Ascending aorta (tissue), 2 donors: Measurements from ENCODE around the gene ZBED6. TPM values are rescaled to one million over a fixed set of nuclear protein-coding genes. Genes with fewer than 3 reads are reported as not detected.

Experiments used
- DNase-seq, 2 donors: peaks; one replicate each; pipeline ENCODE4 v3.0.0-alpha.2; 2019; ENCODE audit warnings: low spot score in 2 of 2
- H3K27ac ChIP-seq, 2 donors: fragments of 200-600 bp; sonication (generic); one replicate each; pipeline ENCODE4 v1.5.1; 2016 to 2017; ENCODE audit warnings: mild to moderate bottlenecking in 1 of 2
- H3K27me3 ChIP-seq: fragments of 200-600 bp; sonication (generic); one replicate; pipeline ENCODE4 v1.5.1; 2017
- H3K36me3 ChIP-seq, 2 donors: fragments of 200-600 bp; sonication (generic); one replicate each; pipeline ENCODE4 v1.5.1; 2016
- H3K4me1 ChIP-seq, 2 donors: fragments of 200-600 bp; sonication (generic); one replicate each; pipeline ENCODE4 v1.5.1; 2016 to 2017; ENCODE audit warnings: mild to moderate bottlenecking in 1 of 2
- H3K4me3 ChIP-seq, 2 donors: fragments of 200-600 bp; sonication (generic); one replicate each; pipeline ENCODE4 v1.5.1; 2016 to 2017; ENCODE audit warnings: mild to moderate bottlenecking in 1 of 2
- H3K9me3 ChIP-seq, 2 donors: fragments of 200-600 bp; sonication (generic); one replicate each; pipeline ENCODE4 v1.5.1; 2016
- intact Hi-C: fragments of 100-400 bp; cut with DNase I; formaldehyde crosslinking; loops from one replicate; pipeline ENCODE4 v1.15.1; 2023
- total RNA-seq: library from RNA; depleted of rRNA; stranded (reverse); fragments of >200 nt; gene quantifications from one replicate; pipeline ENCODE4 v1.1.0, GENCODE V29; 2016
- TF ChIP-seq, protein P1 (sequence below), 3 experiments: fragments of 200-600 bp in 2 of 3; fragments of 450-650 bp in 1 of 3; sonication (generic) in 2 of 3; IDR thresholded peaks; one replicate each; pipeline ENCODE4 v1.5.1; 2016 to 2019; ENCODE audit warnings: antibody characterized with exemption in 3 of 3, mild to moderate bottlenecking in 1 of 3, moderate library complexity in 1 of 3

Gene ZBED6
- total RNA-seq, 1 donor from 2014 or later = 1.5 TPM

DNA sequence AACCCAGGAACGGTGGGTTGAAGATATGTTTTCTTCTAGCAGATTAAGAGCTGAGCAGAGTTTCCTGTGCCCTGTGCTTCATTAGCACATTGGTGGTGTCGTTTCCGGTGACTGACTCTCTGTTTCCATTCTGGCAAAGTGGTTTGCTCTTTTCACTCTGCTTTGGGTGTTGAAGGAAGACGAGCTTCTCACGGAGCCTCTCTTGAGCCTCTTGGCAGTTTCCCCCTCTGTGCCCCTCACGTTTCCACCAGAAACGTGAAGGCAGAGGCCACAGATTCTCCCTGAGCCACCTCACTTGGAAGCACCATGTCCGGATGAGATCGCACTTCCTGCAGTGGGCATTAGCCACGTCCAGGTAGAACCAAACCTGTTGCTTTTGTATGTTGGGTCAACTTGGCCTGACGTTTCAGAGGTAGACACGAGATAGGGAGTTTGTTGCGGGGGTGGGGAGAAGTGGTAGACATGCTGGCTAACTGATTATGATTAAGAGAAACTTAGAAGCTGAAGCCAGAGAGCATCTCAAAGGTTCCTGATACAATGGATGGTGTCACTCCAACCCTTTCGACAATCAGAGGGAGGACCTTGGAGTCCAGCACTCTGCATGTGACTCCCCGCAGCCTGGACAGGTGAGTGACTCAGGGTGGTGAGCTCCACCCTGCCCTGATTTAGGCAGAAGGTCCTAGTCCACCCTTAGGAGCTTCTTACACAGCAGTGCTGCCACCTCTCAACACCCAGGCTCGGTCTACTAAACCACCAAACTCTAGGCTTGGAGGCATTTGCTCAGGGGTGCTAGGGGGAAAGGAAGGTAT lies 30.2 kb upstream of the ZBED6 start, which contains the start of gene LAX1:
LAX1 (plus strand) TSS at position 155 of the 809 bp plus-strand sequence; CDS start at position 538, 383 bp downstream.
- no peak within 1 kb of the TSS for H3K4me3 ChIP-seq
- H3K9me3 ChIP-seq = no peaks in the 10 kb centered on the region
- no peak for DNase-seq
- H3K36me3 ChIP-seq = no peaks in the 10 kb centered on the region
- H3K4me1 ChIP-seq = peaks cover 3 to 4% of the 10 kb centered on the region in 2 donors
- intact Hi-C loops = no loop called here
- H3K27me3 ChIP-seq = no peaks in the 10 kb centered on the region
- TF ChIP-seq, protein P1, sequence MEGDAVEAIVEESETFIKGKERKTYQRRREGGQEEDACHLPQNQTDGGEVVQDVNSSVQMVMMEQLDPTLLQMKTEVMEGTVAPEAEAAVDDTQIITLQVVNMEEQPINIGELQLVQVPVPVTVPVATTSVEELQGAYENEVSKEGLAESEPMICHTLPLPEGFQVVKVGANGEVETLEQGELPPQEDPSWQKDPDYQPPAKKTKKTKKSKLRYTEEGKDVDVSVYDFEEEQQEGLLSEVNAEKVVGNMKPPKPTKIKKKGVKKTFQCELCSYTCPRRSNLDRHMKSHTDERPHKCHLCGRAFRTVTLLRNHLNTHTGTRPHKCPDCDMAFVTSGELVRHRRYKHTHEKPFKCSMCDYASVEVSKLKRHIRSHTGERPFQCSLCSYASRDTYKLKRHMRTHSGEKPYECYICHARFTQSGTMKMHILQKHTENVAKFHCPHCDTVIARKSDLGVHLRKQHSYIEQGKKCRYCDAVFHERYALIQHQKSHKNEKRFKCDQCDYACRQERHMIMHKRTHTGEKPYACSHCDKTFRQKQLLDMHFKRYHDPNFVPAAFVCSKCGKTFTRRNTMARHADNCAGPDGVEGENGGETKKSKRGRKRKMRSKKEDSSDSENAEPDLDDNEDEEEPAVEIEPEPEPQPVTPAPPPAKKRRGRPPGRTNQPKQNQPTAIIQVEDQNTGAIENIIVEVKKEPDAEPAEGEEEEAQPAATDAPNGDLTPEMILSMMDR (IDR thresholded peaks at IDR 0.05) = no peak
- no peak within 1 kb of the TSS for H3K27ac ChIP-seq

DNA sequence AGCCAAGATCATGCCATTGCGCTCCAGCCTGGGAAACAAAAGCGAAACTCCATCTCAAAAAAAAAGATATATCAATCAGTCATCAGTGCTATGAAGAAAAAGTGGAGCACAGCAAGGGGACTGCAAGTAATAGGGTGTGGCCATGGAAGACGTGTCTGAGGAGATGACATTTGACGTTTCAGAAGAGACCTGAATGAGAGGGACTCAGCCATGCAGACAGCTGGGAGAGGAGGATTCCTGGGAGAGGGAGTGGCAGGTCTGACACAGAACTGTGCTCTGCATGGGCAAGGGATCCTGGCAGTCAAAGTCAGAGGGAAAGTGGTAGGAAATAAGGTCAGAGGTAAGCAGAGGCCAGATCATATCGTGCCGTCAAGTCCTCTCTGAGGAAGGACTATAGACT lies 27.2 kb upstream of the ZBED6 start:
- Histone ChIP-seq H3K27me3 (no peaks in the 10 kb centered on the region), H3K36me3 (no peaks in the 10 kb centered on the region), H3K4me3 (no peak overlapping the region), H3K27ac (no peak overlapping the region), H3K9me3 (no peaks in the 10 kb centered on the region), H3K4me1 (peaks cover 3 to 4% of the 10 kb centered on the region in 2 donors)
- TF ChIP-seq, protein P1 (IDR thresholded peaks at IDR 0.05) = no peak
- no peak for DNase-seq
- intact Hi-C loops = no loop called here

- peak; percentile 51 to 95 for DNase-seq
- peak overlapping the region in 1 of 2 donors; percentile 43 for H3K4me3 ChIP-seq
- TF ChIP-seq, protein P1 (IDR thresholded peaks at IDR 0.05) = no peak
- H3K9me3 ChIP-seq = no peaks in the 10 kb centered on the region
- peaks cover 3 to 4% of the 10 kb centered on the region in 2 donors for H3K4me1 ChIP-seq
- intact Hi-C loops = loop anchor here (1.0 kb wide), 1 partner anchor 26 kb away; the partner anchor contains the start of genes ZBED6 and ZC3H11A
- H3K27ac ChIP-seq = peak overlapping the region; percentile 31 to 36
- no peaks in the 10 kb centered on the region for H3K36me3 ChIP-seq
- H3K27me3 ChIP-seq = no peaks in the 10 kb centered on the region
Measured at GRCh38 chr1:203769505-203770343, 25.7 kb upstream of the ZBED6 start.

GRCh38 chr1:203771901-203772301 lies 23.5 kb upstream of the ZBED6 start:
- no peaks in the 10 kb centered on the region for H3K27me3 ChIP-seq
- H3K4me3 ChIP-seq = no peak overlapping the region
- H3K4me1 ChIP-seq = peaks cover 3 to 4% of the 10 kb centered on the region in 2 donors
- intact Hi-C loops = no loop called here
- no peak for DNase-seq
- H3K36me3 ChIP-seq = no peaks in the 10 kb centered on the region
- peak overlapping the region in 1 of 2 donors; percentile 24 for H3K27ac ChIP-seq
- TF ChIP-seq, protein P1 (IDR thresholded peaks at IDR 0.05) = no peak
- H3K9me3 ChIP-seq = no peaks in the 10 kb centered on the region

DNA sequence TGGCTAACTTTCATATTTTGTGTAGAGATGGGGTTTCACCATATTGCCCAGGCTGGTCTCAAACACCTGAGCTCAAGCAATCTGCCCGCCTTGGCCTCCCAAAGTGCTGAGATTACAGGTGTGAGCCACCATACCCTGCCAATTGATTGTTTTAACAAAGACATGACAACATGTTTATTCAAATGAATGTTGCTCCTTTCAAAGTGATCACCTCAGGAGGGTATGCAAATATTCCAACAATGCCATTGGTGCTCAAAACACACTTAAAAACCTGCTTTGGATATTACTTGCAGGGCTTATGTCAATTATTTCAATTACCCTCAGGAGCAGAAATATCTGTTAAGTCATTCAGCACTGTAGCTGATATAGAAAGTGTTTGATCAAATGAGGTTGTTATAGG lies 22.6 kb upstream of the ZBED6 start:
- Histone ChIP-seq H3K36me3 (no peaks in the 10 kb centered on the region), H3K27me3 (no peaks in the 10 kb centered on the region), H3K27ac (no peak overlapping the region), H3K9me3 (no peaks in the 10 kb centered on the region), H3K4me3 (no peak overlapping the region), H3K4me1 (peaks cover 3 to 4% of the 10 kb centered on the region in 2 donors)
- intact Hi-C loops = no loop called here
- TF ChIP-seq, protein P1 (IDR thresholded peaks at IDR 0.05) = no peak
- no peak for DNase-seq
